Measurements from ENCODE around the gene ANKRD66. TPM values are rescaled to one million over a fixed set of nuclear protein-coding genes. Genes with fewer than 3 reads are reported as not detected.

ANKRD66 gene
- total and polyA plus RNA-seq, 2 of the 4 experiments (the other 2 are of a cell fraction): not detected

- no CpG with 5 or more reads among the region's 1 CpG for WGBS, 2 experiments (ENCODE audit: extremely low coverage in 2 of 2, insufficient read length in 1 of 2)
- no TSS peak for BruUV-seq (replicated peaks)
- ATAC-seq (ENCODE audit: low read depth) (no peak), DNase-seq (no peak)
- no peak overlapping the region for H2AK5ac ChIP-seq (ENCODE audit: low read depth, low read length)
- no peak overlapping the region for H2BK15ac ChIP-seq (ENCODE audit: low read depth, low read length)
- no peak overlapping the region for H3K56ac ChIP-seq (ENCODE audit: extremely low read depth, insufficient read depth, low read length)
- no peak overlapping the region for H2BK5ac ChIP-seq (ENCODE audit: low read depth, low read length, poor library complexity, severe bottlenecking)
- dilution Hi-C loops (cut with HindIII; ENCODE audit: low sequenced_read_pairs, unreplicated experiment) (no loop called here), intact Hi-C loops (cut with micrococcal nuclease) (no loop called here), in situ Hi-C loops (cut with MboI; ENCODE audit: low sequenced_read_pairs) (loop anchor here (25.0 kb wide), 1 partner anchor 387 kb away; no protein-coding TSS in a partner anchor)
- H3K9me1 ChIP-seq (ENCODE audit: insufficient read depth, low read length): no peaks in the 10 kb centered on the region
- H3K79me1 ChIP-seq (ENCODE audit: low read depth in 1 of 2, low read length in 2 of 2): no peaks in the 10 kb centered on the region
- H3K14ac ChIP-seq (replicated peaks; ENCODE audit: low read depth, low read length): no peak overlapping the region
- no peaks in the 10 kb centered on the region for H3K4me1 ChIP-seq (ENCODE audit: control insufficient read depth, insufficient read depth, low read length)
- no peak overlapping the region for H2AFZ ChIP-seq (replicated peaks; ENCODE audit: low read length, poor library complexity)
- no peak overlapping the region for H3K4me3 ChIP-seq (ENCODE audit: insufficient read depth, low read depth, low read length)
- H3K36me3 ChIP-seq (ENCODE audit: control insufficient read depth, insufficient read depth, low read length): no peaks in the 10 kb centered on the region
- H3K18ac ChIP-seq (ENCODE audit: low read depth, low read length): no peak overlapping the region
- no peak overlapping the region for H3K27ac ChIP-seq (ENCODE audit: insufficient read depth, low read length)
- TF ChIP-seq USF2 (IDR thresholded peaks at IDR 0.05; ENCODE audit: low read depth, low read length) (no peak), POLR2A (IDR thresholded peaks at IDR 0.05; ENCODE audit: low read depth, low read length) (no peak), MAFK (IDR thresholded peaks at IDR 0.05; ENCODE audit: low read depth, low read length) (no peak), CHD1 (IDR thresholded peaks at IDR 0.05; ENCODE audit: low read depth, low read length) (no peak)
- H3K9ac ChIP-seq (ENCODE audit: low read depth, low read length): no peak overlapping the region
- H3K27me3 ChIP-seq (ENCODE audit: control insufficient read depth, insufficient read depth, low read length): no peaks in the 10 kb centered on the region
- no peak overlapping the region for H3K4me2 ChIP-seq (ENCODE audit: low read depth, low read length)
- H4K91ac ChIP-seq (ENCODE audit: insufficient read depth, low read depth, low read length): no peak overlapping the region
- no peak overlapping the region for H2AK9ac ChIP-seq (replicated peaks; ENCODE audit: low read depth, low read length, poor library complexity)
- H3K4ac ChIP-seq (ENCODE audit: low read depth, low read length): no peak overlapping the region
- no peaks in the 10 kb centered on the region for H3K9me3 ChIP-seq (ENCODE audit: control insufficient read depth, insufficient read depth, low read length)
- ChIA-PET CTCF (no interaction called here), POLR2A (ENCODE audit: unreplicated experiment) (no interaction called here)
- H4K20me1 ChIP-seq (ENCODE audit: insufficient read depth, low read length): no peaks in the 10 kb centered on the region
- no peak overlapping the region for H3K23ac ChIP-seq (ENCODE audit: low read depth, low read length)
- no peak overlapping the region for H4K5ac ChIP-seq (ENCODE audit: low read depth, low read length)
- no peak overlapping the region for H2BK120ac ChIP-seq (ENCODE audit: low read depth, low read length)
- no peak overlapping the region for H2BK20ac ChIP-seq (ENCODE audit: low read depth, low read length)
- H4K8ac ChIP-seq (ENCODE audit: low read depth in 2 of 2, low read length in 2 of 2): no peak overlapping the region
These were observed 52.9 kb downstream of the ANKRD66 start for GRCh38 chr6:46799657-46800056.
